GM19035 (cell line): ENCODE measurements around the gene PUM2.
"Not testable (repeated sequence)": the region's sequence is repeated elsewhere in the genome, so short reads cannot be mapped to it uniquely, and the experiment has no call there.

Experiments
- ATAC-seq: cut with Tn5 transposase; IDR thresholded peaks from one replicate; pipeline ENCODE4 v1.9.1; 2021; ENCODE audit not compliant: unreplicated experiment

The PUM2 gene

DNA sequence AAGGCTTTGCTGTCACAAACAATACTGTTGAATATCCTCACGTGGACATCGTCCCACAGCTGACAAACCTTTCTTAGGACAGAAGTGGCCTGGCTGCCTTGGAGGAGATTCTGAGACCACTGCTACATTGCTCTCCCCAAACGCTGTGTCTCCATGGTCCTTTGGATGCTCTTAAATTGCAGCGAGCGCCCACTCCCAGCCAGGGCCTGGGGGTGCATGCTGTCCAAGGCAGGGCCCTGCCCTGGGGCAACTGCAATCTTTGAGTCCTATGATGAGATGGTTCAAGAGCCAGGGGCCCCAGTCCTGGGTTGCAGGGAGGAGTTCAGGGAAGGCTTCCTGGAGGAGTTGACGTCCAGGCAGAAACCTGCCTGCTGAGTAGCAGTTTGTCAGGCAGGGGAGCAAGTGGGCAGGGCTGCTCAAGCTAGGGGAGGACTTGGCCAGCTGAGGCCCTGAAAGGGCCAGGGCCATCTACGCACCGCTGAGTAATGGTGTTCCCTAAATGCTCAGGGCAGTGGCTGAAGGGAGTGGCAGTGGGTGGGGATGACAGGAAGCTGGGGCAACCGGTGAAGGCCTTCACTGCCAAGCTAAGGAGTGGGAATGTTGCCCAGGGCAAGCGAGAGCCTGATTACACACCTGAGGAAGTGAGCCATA lies 114.9 kb downstream of the PUM2 start:
- no peak for ATAC-seq

DNA sequence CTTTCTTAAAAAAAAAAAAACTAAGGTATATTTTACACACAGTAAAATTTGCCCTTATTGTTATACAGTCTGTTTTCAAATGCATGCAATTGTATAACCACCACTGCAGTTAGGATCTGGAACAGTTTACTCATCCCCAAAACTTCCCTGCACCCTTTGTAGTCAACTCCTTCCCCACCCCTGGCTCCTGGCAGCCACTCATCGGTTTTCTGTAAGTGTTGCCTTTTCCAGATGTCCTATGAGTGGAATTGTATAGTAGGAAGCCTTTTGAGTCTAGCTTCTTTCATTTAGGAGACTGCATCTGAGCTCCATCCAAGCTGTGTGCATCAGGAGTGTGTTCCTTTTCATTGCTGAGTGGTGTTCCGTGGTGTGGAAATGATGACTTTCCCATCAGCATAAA lies 116.0 kb downstream of the PUM2 start:
- ATAC-seq = not testable (repeated sequence)

DNA sequence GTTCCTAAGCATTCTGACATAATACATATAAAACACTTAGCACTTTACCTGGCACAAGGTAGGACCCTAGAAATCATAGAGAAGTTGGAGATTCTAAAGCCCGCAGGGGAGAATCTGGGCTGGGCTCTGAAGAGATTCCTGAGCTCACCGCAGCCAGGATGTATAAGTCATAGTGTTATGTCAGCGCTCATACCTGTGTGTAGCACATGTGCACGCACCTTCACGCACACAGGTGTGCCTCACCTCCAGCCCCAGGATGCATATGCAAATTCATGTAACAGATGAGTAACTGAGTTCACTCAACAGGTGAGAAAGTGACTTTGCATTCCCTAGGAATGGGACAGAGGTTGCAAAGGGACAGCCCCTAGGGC lies 117.8 kb downstream of the PUM2 start:
- ATAC-seq = no peak

DNA sequence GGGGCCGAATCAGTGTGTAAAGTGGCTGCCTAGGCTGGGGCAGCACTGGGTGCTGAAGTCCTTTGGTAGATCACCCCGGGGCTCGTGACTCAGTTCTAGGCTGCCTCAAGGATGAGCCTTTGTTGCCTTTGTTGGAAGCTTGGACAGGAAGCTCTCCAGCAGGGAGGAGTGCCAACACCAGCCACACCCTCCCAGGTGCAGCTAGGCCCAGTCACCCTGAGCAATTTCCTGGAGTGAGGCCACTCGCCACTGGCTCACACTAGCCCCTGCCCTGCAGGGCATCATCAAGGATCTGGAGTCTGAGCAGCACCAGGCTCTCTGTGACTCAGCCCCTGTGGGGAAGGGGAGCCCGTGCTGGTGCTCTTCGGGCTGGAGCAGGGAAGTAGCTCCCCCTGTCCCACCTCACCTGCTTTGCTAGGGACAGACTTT lies 119.0 kb downstream of the PUM2 start:
- ATAC-seq = no peak

DNA sequence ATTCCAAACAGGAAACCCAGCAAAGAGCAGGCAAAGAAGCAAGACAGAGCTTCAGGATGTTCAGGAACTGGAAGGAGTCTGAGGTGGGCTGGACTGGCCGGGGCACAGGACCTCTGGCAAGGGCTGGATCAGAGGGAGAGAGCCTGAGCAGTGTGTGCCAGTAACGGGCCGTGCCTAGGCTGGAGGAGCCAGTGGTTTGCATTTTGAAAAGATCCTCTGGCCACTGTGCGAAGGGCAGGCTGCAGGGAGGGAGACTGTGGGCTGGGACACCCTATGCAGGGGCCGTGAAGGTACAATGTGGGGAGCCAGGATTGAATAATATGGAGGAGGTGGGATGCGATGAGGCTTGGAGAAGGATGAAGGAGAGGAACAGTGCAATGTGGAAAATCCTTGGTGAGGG lies 119.5 kb downstream of the PUM2 start:
- ATAC-seq = no peak

DNA sequence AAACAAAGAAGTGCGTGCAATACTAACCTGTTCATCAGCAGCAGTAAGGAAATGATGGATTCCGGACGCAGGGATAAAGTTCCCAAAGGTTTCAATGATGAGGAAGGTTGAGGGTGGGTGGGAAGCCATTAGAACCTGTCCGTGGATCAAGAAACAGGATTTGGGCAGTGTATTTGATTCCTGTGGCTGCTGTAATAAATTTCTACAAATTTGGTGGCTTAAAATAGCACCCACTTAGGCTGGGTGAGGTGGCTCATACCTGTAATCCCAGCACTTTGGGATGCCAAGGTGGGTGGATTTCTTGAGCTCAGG lies 120.6 kb downstream of the PUM2 start:
- ATAC-seq = no peak

DNA sequence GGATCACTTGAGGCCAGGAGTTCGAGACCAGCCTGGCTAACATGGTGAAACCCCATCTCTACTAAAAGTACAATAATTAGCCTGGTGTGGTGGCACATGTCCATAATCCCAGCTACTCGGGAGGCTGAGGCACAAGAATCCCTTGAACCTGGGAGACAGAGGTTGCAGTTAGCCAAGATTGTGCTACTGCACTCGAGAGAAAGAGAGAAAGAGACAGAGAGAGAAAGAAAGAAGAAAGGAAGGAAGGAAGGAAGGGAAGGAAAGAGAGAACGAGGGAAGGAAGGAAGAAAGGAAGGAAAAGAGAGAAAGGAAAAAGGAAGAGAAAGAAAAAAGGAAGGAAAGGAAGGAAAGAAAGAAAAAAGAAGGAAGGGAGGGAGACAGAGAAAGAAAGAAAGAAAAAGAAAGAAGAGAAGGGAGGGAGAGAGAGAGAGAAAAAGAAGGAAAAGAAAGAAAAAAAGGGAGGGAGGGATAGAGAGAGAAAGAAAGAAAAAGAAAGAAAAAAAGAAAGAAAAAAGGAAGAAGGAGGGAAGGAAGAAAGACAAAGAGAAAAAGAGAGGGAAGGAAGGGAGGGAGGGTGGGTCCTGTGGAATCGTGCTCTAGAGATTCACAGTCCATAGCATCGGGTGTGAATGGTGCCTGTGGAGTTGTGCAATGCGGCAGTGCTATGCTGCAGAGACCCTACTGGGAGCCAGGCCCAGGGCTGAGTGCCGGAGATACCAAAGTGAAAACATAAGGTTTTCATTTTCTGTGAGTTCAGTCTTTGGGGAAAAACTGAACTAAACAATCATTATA lies 121.1 kb downstream of the PUM2 start:
- no peak for ATAC-seq

DNA sequence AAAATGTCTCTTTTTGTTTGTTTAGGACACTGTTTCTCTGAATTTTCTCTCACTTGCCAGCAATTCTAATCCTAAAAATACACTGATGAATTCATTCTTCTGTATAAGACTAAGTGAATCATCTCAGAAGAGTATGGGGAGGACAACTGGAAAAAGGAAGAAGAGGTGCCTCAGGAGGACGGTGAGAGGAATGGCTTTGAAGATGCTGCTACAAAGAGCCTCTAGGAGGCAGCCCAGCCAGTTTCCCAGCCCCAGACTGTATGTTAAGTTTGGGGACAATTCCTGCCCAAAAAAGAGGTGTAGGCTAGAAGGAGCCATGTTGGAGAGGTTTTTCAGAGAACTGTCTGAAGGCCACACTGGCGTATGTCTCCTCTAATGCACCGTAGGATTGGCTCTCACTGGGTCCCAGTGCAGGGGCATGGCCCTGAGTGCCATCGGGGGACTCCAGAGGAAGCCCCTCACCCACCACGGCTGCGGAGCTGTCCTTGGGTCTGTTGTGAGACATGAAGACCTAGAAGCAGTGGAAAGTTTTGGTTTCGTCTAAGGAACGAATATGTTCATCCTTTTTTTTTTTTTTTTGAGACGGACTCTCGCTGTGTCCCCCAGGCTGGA lies 122.6 kb downstream of the PUM2 start:
- ATAC-seq = no peak

DNA sequence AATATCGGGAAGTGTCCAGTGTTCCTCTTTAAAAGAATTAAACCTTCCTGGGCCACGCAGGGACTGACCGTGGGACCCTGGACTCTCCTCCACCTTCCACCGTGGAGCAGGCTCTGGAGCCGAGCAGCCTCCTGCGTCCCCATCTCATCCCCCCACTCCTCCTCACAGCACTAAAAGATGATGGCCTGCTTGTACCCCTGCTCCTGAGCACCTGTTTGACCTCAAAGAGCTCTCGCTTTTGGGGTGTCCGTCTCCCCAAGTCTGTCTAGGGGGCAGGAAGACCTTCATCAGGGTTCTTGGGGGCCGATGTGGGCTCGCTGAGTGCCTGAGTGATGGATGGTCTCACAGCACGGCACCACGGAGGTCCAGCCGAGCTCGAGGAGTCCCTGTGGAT lies 124.5 kb downstream of the PUM2 start:
- no peak for ATAC-seq

DNA sequence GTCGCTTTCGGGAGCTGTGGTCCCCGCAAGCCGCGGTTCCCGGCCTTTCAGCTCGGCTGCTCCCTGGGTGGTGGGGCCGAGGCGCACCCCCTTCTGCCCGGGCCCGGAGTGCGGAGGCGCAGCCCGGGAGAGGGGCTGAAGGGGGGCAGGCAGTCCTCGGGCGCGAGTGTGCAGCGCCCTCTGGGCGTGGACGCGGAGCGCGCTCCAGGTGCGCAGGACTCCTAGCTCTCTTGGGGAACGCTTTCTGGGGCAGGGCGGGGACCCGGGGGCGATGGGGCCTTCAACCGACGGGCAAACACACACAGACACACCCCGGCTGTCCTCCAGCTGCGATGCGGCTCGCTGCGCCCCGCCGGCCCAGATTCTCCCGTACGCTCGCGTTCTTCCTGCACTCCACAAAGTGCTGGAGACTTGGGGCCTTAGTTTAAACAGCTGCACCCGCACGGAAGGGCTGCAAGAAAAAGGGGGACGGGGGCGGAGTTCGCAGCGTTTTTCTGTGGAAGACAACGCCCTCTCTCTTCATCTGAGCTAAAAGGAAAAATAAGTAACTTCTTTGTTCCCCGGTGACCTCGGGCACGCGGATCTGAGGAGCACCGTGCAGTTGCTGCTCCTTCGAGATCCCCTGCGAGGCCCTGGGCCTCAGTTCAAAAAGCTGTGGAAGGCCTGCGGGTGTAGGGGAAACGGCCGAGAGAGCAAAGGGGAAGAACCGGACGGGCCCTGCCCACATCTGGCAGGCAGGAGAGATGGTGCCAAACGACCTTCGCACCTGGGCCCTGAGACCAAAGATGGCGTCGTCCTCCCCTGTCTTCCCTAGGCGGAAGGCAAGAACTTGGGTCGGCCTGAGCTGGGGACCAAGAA lies 125.1 kb downstream of the PUM2 start:
- peak; percentile 57 for ATAC-seq

DNA sequence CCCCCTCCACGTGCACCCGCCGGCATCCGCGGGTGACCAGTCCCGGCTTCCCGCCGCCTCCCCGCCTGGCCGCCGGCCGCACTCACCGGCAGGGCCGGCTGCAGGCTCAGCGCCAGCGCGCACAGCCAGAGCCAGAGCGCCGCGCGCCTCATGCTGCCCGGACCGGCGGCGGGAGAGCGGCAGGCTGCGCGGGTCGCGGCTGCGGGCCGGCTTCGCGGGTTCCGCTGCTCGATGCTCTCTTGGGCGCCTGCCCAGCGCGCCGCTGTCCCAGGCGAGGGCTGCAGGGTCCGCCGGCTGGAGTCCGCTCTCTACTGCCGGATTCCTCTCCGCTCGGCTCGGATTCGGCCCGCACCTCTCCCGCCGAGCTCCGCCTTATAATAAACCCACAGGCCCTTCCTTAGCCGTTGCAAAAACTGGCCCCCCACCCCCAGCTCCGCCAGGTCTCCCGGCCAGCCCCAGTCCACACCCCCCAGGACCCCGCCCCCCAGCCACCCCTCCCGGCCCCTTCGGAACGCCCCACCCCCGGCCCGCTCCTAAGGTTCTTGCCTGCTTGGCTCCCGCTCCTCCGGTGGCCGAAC lies 125.8 kb downstream of the PUM2 start, which contains the start of gene SDC1:
Gene SDC1, minus strand, starts transcription at position 415 of the 578 bp plus-strand sequence. Its CDS starts 263 bp downstream, at position 152.
- peak; percentile 36 for ATAC-seq

DNA sequence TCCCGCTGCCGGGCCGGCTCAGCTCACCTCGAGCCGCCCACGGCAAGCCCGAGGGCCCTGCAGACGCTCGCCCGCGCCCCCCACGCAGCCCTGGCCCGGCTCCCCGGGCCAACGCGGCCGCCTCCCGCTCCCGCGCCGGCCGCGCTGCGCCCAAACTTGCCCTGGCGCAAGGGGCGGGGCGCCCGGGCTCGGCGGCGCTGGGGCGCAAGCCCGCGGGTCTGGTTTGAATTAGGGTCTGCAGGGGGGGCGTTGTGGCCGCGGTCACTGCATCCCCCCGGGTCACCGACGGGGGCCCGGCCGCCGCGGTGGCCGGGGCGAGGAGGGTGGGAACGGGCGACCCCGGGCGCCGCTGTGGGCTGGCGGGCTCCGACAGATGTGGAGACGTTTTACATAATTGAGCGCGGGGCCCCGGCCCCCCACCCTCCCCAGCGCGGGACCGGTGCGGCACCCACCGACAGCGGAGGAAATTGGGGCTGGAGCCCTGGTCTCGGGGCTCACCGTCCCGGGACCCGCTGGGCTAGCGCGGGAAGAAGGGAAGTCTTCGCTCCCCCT lies 126.4 kb downstream of the PUM2 start:
- peak; percentile 34 for ATAC-seq

DNA sequence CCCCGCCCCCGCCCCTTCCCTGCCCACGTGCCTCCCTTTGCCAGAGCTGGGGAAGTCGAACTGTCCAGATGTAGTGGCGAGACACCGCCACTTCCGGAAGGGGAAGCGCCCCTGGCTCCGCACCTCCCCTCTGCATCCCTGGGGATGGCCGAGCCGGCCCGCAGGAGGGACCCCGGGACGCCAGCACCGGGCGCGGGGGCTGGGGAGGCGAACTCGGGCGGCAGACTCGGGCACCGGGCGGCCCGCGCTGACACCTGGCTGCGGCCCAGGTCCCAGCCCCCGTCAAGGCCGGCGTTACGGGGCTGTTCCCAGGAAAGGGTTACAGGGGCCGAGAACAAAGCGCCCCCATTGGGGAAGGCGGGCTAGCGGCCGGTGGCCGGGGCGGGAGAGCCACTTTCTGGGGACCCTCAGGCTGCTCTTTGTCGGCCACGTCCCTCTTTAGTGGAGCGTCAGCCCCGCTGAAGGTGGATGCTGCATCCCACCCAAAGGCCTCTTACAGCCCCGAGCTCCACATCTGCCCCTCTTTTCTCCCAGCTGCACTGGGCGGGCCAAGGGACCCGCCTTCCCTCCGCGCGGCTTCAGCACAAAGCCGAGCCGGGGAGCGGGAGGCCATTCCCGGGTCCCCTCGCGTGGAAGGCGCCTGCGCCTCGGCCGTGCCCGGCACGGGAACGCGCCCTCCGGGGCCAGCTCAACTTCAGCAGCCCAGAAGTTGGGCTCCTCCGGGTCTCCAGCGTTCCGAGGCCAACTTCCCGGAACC lies 127.1 kb downstream of the PUM2 start:
- ATAC-seq = peak; percentile 23

DNA sequence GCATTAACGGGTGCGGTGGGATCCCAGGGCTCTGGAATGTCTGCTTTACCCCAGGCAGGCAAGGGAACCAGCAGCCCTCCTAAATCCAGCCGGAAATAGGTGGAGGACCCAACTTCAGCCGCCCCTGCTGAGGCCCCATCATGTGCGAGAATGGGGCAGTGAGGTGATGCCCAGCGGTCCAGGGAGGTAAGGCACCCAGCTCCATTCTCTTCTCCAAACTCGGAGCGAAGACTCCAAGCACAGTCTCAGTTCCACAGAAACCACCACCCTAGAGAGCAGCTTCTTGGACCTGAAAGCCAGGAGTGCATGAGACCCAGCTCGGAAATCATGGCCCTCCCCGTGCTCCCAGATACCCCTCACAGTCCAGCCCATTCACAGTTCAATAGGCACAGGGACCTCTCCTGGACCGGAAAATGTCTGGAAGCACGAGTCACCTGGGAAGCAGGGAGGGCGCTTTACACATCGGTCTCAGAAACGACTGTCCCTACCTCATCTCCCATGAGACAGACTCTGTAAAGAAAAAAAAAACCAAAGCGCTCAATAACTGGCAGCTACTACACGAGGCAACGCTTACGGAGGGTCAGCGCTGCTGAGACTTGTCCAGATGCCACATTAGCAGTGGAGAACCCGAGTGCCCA lies 127.8 kb downstream of the PUM2 start:
- ATAC-seq = peak; percentile 1

DNA sequence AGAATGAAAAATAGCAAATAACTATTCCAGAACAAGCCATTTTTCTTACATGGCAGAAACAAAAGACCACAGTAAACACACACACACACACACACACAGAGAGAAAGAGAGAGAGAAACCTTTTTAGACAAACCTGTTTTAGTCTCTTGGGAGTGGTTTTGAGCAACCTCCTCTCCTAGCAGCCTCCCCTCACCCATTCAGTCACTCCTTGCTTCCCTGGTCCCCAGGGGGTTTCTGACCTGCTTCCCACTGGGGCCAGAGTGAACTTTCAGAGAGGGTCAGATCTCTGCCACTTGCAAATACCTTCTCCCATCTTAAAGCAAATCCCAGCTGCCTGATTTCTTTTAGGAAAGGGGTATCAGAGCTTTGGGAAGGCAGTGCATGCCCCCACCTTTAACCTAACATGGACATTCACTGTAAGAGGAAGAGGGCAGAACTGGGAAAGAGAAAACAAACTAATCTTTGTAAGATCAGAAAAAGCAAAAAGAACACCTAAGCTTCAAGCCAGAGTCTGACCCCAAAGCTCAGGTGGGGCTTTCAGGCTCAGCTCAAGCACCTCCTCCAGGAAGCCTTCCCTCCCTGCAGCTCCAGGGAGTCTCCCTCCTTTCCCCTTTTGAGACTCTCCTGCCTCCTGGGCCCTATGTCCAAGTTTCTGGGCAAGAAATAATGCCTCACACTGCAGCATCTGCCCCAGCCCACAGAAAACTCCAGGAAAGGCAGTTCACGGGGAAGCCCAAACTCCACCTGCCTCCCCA lies 128.5 kb downstream of the PUM2 start:
- no peak for ATAC-seq

DNA sequence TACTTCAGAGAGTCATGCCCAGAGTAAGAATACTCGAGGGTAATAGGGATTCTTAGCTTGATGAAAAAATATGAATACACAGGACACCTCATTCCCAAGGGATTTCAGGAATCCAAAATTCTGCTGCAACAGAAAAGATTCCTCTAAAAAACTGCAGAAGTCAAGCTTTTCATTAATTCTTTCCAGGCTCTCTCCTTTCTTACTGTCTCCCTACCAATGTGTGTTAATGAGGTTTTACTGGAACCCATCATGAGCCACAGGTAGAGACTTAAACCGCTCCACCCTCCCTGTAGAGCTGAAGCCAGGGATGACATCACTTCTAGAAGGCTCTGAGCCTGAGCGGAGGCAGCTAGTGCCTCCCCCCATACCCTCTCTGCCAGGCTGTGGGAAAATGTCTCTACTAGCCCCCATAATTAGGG lies 129.1 kb downstream of the PUM2 start:
- no peak for ATAC-seq

DNA sequence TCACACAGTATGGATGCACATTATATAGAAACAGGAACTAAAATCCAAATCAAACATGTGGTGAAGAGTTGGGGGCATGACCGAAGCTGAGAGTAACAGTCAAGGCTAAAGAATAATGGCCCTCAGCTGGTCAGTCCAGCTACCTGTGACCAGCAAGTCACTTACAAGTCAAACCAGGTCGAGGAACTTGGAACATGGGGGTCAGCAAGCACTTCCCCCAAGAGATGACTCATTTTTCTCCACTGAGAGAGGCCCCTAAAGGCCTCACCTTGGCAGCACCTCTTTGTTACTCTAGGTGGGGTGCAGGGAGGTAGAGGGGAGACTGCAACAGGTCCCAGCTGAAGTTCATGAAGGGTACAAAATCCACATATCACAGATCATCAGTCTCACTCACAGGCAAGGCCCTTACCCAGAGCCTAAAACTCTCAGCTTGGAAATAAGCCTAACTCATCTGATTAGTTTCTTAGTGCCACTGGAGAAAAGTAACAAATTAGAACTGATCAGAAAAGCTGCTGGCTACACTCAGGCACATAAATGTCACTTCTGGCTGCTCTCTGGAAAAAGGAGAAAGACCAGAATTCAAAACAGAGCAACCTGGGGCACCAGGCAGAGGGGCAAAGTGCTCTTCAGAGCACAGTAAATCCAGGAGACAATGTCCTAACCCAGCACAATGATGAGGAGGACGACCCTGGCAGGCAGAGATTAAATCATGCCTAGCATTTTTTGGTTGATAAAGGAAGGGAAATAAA lies 129.7 kb downstream of the PUM2 start:
- no peak for ATAC-seq

DNA sequence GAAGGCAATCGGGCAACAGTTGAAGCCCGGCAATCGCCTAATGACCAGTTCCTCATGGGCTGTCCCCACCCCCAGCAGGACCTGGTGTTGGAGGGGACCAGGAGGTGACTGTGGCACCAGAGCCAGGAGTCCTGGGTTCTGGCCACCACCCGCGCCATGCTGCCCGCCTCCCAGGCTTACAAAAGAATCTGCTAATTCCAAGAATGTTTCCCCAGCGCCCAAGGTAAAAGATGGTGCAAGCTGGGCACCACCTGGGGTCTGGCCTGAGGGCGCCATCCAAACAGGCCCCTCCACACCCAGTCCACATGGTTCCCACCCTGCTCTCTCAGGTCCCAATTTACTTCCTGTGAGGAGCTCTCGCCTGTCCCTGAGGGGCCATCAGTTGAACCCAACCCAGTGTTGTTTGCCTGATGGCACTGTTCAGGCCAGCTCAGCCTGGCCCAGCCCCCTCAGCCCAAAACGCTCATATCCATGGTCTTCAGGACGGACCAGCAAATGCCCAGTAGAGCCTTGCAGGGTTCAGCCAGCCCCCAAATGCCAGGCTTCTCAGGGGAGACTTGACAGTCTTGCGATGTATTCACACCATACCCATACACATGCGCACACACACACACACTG lies 130.8 kb downstream of the PUM2 start:
- ATAC-seq = no peak
